SW480 (cell line): Measurements from ENCODE around the gene VPS36.
"Not testable (repeated sequence)": the region's sequence is repeated elsewhere in the genome, so short reads cannot be mapped to it uniquely, and the experiment has no call there.

Experiments
- DNase-seq: peaks from one replicate; pipeline ENCODE4 v3.0.0-alpha.2; 2016; ENCODE audit warnings: low spot score

Gene VPS36

DNA sequence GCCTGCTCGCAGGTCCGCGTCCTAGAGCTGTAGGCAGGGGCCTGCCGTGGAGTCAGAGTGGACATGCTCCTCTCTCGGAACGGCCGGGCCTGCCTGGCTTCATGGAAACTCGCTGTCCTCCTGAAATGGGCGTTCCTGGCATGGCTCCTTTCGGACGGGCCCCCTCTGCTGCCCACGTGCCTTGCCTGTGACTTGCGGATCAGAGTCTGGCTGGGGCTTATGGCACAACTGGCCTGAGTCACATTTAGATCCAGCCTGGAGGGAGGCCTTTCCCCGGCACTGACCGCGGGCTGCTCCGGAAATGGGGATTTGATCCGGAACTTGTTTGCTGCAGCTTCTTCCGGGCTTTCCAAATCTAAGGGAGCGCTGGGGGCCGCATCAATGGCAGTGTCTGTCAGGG is 72.5 kb downstream of the VPS36 start:
- DNase-seq = no peak

DNA sequence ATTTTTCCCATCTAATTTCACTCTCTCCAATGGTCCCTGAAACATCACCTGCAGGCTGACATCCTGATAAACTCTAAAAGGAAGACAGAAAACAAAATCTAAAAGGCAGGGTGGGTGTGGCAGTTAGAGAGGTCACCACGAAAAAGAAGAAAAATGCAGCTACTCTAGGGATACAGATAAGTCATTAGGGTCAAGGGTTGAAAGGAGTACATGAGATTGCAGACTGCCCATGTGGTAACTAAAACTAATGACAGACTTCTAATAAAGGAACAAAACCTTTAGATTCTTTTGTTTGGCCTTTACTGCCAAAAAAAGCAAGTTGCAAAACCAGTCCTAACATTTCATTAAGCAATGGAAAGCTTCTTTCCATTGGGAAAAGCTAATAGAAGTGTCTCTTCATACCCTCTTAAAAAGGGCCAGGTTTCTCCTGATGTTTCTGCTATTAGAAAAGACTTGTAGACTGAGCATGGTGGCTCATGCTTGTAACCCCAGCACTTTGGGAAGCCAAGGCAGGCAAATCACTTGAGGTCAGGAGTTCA is 75.5 kb downstream of the VPS36 start:
- no peak for DNase-seq

DNA sequence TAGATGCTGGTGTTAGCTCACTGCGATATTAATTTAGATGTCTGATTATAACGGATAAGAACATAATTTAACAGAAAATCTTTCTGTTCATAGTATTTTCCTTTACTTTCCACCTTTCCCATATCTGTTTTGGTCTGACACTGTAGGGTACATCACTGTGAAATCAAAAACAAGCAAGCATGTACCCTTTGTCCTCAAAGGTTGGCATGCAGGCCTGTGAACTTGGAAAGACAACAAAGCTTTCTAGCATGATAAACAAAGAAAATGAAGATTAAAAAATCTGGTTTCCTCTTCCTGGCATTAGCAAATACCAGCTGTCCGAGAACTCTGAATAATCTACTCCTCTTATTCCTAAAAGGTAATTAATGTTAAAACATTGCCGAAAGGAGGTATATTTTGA is 76.0 kb downstream of the VPS36 start:
- DNase-seq = no peak

DNA sequence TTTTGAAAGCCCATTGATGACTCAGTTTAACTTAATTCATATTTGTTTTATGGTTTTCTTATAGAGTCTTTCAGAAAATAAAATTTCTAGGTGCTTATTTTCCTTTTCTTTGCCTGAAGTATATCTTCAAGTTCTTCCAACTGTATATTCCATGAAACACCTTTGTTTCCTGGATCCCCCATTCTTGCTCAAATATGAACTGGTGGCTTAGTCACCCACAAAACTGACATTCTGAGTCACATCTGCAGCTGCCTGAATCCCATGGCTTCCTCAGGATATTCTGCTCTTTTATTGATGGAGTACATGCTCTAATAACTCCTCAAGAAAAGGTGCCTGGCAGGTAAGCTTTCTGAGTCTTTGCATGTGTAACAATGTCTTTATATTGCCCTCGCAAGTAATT is 77.2 kb downstream of the VPS36 start:
- DNase-seq = not testable (repeated sequence)

DNA sequence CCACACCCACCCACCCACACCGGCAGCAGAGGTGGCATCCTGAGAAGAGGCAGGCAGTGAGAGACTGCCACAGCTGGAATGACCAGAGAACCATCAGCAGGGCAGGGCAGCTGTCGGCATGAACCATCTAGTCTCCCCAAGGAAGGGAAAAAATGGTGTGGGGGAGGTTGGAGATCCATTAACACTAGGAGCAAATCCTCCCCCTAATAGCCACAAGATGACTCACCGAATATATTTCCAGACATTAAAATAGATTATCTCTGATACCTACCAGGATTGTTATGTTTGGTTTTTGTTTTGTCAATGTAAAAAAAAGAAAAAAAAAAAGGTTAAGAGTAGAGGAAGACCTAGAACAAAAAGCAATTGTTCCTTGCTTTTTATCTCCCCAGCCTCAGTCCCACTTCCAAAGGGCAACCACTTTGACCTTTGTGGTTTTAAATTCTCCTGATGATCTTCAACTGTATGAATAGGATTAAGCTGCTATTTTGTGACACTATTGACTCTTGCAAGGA is 78.6 kb downstream of the VPS36 start:
- DNase-seq = peak; percentile 97

DNA sequence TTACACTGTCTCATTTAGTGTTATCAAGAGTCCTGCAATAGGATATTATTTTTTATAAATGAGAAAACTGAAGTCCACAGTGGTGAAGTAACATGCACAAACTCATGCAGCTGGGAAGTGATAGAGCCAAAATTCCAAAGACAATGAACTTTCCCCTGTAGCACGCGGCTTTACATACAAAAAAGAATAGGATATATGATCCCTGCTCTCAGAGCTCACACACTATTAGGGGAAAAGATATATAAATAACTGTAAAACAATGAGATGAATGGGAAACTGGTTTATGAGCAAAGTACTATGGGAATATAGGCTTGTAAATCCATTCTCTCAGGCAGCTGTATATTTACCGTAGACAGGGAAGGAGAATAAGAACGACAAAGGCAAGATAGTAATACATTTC is 84.1 kb downstream of the VPS36 start:
- DNase-seq = no peak
